K562 (cell line): ENCODE data around the gene HNMT. TPM values are rescaled to one million over a fixed set of nuclear protein-coding genes. Genes with fewer than 3 reads are reported as not detected.

ENCODE experiments used
- ARID2 ChIP-seq: fragments of 450-650 bp; IDR thresholded peaks from 2 replicates; pipeline ENCODE4 v1.6.1; 2017; ENCODE audit warnings: antibody characterized with exemption, mild to moderate bottlenecking
- HEY1 ChIP-seq: fragments of 250-450 bp; sonication (Bioruptor Pico); IDR thresholded peaks from 2 replicates; pipeline ENCODE4 v1.5.0; 2020; ENCODE audit warnings: mild to moderate bottlenecking, moderate library complexity, borderline replicate concordance
- MECOM ChIP-seq: fragments of 250-450 bp; sonication (Bioruptor Pico); IDR thresholded peaks from 2 replicates; pipeline ENCODE4 v1.8.0; 2022; ENCODE audit warnings: inconsistent platforms
- RBM34 ChIP-seq: fragments of 200-400 bp; formaldehyde crosslinking; IDR thresholded peaks from 2 replicates; pipeline ENCODE4 v1.6.1; 2018; ENCODE audit warnings: low read length, borderline replicate concordance; ENCODE audit not compliant: insufficient read depth
- SIX5 ChIP-seq, 2 experiments: IDR thresholded peaks; 2 replicates each; pipeline ENCODE4 v1.6.1; 2011; ENCODE audit warnings: low read length in 2 of 2, borderline replicate concordance in 1 of 2, low read depth in 1 of 2, mild to moderate bottlenecking in 1 of 2, moderate library complexity in 1 of 2; ENCODE audit not compliant: insufficient read depth in 1 of 2
- SRSF3 ChIP-seq: fragments of 200-400 bp; formaldehyde crosslinking; IDR thresholded peaks from 2 replicates; pipeline ENCODE4 v1.6.1; 2016; ENCODE audit warnings: mild to moderate bottlenecking, low read length, moderate library complexity; ENCODE audit not compliant: insufficient read depth
- TAF1 ChIP-seq: IDR thresholded peaks from 2 replicates; pipeline ENCODE4 v1.6.1; 2011; ENCODE audit warnings: mild to moderate bottlenecking, low read length, moderate library complexity; ENCODE audit not compliant: insufficient read depth, control insufficient read depth, severe bottlenecking; ENCODE audit errors: extremely low read depth
- TBL1XR1 ChIP-seq, 2 experiments: IDR thresholded peaks; 2 replicates each; pipeline ENCODE4 v1.6.1; 2012; ENCODE audit warnings: improper control_type of control experiment in 2 of 2, low read length in 2 of 2, mild to moderate bottlenecking in 1 of 2
- WHSC1 ChIP-seq: IDR thresholded peaks from one replicate; pipeline ENCODE4 v1.6.1; 2012; ENCODE audit warnings: low read length, control low read depth, inconsistent platforms
- ZNF764 ChIP-seq: fragments of 250-450 bp; sonication (Bioruptor Pico); IDR thresholded peaks from 2 replicates; pipeline ENCODE4 v1.4.0; 2020; ENCODE audit warnings: low read depth, mild to moderate bottlenecking, moderate library complexity
- polyA plus RNA-seq, 8 experiments: library from polyadenylated mRNA; depleted of rRNA in 4 of 8; stranded (reverse) in 5 of 8; unstranded in 3 of 8; fragments of >200 nt; fragmentation: Nextera tagmentation in 2 of 8; fragmentation: Illumina TruSeq in 1 of 8; extraction: Ambion mirVana in 2 of 8; extraction: Trizol in 1 of 8; gene quantifications; 2 replicates each; pipeline versions ENCODE4 v1.2.1 to v1.2.3, GENCODE V29; 2011 to 2014; ENCODE audit warnings: inconsistent platforms in 1 of 8, missing spikeins in 1 of 8
- total RNA-seq, 7 experiments: library from RNA; depleted of rRNA in 6 of 7; stranded (reverse); fragments of >200 nt in 6 of 7; fragmentation: Illumina TruSeq in 2 of 7; extraction: Trizol in 2 of 7; gene quantifications; 2 replicates each; pipeline versions ENCODE4 v1.2.1 to v1.2.3, GENCODE V29; 2011 to 2021; ENCODE audit warnings: low replicate concordance in 1 of 7
- TF ChIP-seq, protein P1 (sequence below): fragments of 450-650 bp; IDR thresholded peaks from 2 replicates; pipeline ENCODE4 v1.7.1; 2018; ENCODE audit warnings: mild to moderate bottlenecking, low read depth; ENCODE audit not compliant: partially characterized antibody
- TF ChIP-seq, protein P2 (sequence below): fragments of 450-650 bp; IDR thresholded peaks from 2 replicates; pipeline ENCODE4 v1.6.1; 2016; ENCODE audit warnings: borderline replicate concordance
- TF ChIP-seq, protein P3 (sequence below): fragments of 200-800 bp; sonication (Bioruptor generic); IDR thresholded peaks from 2 replicates; pipeline ENCODE4 v1.6.1; 2017; ENCODE audit warnings: missing genetic modification characterization, missing compliant biosample characterization
- TF ChIP-seq, protein P4 (sequence below): fragments of 450-650 bp; IDR thresholded peaks from 2 replicates; pipeline ENCODE4 v1.6.1; 2016; ENCODE audit warnings: mild to moderate bottlenecking
- TF ChIP-seq, protein P5 (sequence below): fragments of 250-450 bp; sonication (Bioruptor Pico); IDR thresholded peaks from 2 replicates; pipeline ENCODE4 v1.8.0; 2021; ENCODE audit warnings: moderate library complexity, mild to moderate bottlenecking, inconsistent platforms

The HNMT gene
- total and polyA plus RNA-seq, 9 of the 15 experiments (the other 6 are each of a cell fraction or from before 2014, with no cell fraction given): 3.1 to 10.9 (median 5.3) TPM

DNA sequence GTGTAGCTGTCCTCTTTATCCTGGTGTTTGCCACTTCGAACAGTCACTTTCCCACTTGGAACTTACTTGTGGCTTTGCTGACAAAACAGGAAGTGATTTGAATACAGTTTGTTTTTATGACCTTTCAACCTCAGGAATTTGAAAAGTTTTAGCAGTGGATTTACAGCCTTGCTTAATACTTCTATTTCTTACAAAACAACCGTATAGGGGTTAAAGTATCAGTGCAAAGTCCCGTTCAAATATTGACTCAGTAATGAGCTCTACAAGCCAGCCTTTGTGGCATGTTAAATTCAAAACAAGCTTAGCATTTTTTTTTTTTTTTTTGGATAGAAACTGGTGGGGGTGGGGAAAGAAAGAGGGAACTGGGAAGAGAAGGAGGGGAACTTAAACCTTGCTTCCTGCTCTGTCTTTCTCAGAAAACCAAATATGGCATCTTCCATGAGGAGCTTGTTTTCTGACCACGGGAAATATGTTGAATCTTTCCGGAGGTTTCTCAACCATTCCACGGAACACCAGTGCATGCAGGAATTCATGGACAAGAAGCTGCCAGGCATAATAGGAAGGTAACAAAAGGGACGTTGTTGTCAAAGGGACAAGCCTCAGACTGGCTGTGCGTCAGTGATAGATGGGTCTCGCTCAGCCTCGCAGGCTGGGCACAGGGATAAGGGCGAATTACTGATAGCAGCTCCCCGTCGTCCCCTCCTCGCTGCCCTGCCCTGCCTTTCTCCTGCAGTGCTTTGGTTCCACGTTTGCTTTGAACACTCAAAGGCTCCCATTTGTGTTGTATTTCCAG, at the start of gene HNMT (continued):
- TF ChIP-seq, protein P1, sequence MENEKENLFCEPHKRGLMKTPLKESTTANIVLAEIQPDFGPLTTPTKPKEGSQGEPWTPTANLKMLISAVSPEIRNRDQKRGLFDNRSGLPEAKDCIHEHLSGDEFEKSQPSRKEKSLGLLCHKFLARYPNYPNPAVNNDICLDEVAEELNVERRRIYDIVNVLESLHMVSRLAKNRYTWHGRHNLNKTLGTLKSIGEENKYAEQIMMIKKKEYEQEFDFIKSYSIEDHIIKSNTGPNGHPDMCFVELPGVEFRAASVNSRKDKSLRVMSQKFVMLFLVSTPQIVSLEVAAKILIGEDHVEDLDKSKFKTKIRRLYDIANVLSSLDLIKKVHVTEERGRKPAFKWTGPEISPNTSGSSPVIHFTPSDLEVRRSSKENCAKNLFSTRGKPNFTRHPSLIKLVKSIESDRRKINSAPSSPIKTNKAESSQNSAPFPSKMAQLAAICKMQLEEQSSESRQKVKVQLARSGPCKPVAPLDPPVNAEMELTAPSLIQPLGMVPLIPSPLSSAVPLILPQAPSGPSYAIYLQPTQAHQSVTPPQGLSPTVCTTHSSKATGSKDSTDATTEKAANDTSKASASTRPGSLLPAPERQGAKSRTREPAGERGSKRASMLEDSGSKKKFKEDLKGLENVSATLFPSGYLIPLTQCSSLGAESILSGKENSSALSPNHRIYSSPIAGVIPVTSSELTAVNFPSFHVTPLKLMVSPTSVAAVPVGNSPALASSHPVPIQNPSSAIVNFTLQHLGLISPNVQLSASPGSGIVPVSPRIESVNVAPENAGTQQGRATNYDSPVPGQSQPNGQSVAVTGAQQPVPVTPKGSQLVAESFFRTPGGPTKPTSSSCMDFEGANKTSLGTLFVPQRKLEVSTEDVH: no peak
- TF ChIP-seq HEY1 (CRISPR knock-in tag) (no peak), MECOM (no peak), TBL1XR1 (IDR thresholded peaks at IDR 0.05; ENCODE audit: low read length in 2 of 2) (0 out of 4 replicates have a peak, but pooled peaks of 1 of the 2 experiments have one; percentile 29), SIX5 (IDR thresholded peaks at IDR 0.05; ENCODE audit: borderline replicate concordance in 1 of 2, insufficient read depth in 1 of 2, low read depth in 1 of 2, low read length in 2 of 2) (no peak), ARID2 (no peak), SRSF3 (no peak), WHSC1 (no peak), TAF1 (peak; percentile 17), ZNF764 (CRISPR knock-in tag) (peak; percentile 69; the same call in 1 of the 2 replicates), RBM34 (no peak)
- TF ChIP-seq, protein P2, sequence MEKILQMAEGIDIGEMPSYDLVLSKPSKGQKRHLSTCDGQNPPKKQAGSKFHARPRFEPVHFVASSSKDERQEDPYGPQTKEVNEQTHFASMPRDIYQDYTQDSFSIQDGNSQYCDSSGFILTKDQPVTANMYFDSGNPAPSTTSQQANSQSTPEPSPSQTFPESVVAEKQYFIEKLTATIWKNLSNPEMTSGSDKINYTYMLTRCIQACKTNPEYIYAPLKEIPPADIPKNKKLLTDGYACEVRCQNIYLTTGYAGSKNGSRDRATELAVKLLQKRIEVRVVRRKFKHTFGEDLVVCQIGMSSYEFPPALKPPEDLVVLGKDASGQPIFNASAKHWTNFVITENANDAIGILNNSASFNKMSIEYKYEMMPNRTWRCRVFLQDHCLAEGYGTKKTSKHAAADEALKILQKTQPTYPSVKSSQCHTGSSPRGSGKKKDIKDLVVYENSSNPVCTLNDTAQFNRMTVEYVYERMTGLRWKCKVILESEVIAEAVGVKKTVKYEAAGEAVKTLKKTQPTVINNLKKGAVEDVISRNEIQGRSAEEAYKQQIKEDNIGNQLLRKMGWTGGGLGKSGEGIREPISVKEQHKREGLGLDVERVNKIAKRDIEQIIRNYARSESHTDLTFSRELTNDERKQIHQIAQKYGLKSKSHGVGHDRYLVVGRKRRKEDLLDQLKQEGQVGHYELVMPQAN: no peak
- TF ChIP-seq, protein P3, sequence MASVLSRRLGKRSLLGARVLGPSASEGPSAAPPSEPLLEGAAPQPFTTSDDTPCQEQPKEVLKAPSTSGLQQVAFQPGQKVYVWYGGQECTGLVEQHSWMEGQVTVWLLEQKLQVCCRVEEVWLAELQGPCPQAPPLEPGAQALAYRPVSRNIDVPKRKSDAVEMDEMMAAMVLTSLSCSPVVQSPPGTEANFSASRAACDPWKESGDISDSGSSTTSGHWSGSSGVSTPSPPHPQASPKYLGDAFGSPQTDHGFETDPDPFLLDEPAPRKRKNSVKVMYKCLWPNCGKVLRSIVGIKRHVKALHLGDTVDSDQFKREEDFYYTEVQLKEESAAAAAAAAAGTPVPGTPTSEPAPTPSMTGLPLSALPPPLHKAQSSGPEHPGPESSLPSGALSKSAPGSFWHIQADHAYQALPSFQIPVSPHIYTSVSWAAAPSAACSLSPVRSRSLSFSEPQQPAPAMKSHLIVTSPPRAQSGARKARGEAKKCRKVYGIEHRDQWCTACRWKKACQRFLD (CRISPR knock-in tag): 0 out of 2 replicates have a peak, but pooled peaks have one; percentile 34
- TF ChIP-seq, protein P4, sequence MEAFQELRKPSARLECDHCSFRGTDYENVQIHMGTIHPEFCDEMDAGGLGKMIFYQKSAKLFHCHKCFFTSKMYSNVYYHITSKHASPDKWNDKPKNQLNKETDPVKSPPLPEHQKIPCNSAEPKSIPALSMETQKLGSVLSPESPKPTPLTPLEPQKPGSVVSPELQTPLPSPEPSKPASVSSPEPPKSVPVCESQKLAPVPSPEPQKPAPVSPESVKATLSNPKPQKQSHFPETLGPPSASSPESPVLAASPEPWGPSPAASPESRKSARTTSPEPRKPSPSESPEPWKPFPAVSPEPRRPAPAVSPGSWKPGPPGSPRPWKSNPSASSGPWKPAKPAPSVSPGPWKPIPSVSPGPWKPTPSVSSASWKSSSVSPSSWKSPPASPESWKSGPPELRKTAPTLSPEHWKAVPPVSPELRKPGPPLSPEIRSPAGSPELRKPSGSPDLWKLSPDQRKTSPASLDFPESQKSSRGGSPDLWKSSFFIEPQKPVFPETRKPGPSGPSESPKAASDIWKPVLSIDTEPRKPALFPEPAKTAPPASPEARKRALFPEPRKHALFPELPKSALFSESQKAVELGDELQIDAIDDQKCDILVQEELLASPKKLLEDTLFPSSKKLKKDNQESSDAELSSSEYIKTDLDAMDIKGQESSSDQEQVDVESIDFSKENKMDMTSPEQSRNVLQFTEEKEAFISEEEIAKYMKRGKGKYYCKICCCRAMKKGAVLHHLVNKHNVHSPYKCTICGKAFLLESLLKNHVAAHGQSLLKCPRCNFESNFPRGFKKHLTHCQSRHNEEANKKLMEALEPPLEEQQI: no peak
- TF ChIP-seq, protein P5, sequence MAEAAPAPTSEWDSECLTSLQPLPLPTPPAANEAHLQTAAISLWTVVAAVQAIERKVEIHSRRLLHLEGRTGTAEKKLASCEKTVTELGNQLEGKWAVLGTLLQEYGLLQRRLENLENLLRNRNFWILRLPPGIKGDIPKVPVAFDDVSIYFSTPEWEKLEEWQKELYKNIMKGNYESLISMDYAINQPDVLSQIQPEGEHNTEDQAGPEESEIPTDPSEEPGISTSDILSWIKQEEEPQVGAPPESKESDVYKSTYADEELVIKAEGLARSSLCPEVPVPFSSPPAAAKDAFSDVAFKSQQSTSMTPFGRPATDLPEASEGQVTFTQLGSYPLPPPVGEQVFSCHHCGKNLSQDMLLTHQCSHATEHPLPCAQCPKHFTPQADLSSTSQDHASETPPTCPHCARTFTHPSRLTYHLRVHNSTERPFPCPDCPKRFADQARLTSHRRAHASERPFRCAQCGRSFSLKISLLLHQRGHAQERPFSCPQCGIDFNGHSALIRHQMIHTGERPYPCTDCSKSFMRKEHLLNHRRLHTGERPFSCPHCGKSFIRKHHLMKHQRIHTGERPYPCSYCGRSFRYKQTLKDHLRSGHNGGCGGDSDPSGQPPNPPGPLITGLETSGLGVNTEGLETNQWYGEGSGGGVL (CRISPR knock-in tag): no peak
